Ammon's horn (tissue), 1 donor: Measurements from ENCODE around the gene RNH1.

Source experiments
- DNase-seq: peaks from one replicate; pipeline ENCODE4 v3.0.0-alpha.2; 2016; ENCODE audit warnings: low spot score

The RNH1 gene

DNA sequence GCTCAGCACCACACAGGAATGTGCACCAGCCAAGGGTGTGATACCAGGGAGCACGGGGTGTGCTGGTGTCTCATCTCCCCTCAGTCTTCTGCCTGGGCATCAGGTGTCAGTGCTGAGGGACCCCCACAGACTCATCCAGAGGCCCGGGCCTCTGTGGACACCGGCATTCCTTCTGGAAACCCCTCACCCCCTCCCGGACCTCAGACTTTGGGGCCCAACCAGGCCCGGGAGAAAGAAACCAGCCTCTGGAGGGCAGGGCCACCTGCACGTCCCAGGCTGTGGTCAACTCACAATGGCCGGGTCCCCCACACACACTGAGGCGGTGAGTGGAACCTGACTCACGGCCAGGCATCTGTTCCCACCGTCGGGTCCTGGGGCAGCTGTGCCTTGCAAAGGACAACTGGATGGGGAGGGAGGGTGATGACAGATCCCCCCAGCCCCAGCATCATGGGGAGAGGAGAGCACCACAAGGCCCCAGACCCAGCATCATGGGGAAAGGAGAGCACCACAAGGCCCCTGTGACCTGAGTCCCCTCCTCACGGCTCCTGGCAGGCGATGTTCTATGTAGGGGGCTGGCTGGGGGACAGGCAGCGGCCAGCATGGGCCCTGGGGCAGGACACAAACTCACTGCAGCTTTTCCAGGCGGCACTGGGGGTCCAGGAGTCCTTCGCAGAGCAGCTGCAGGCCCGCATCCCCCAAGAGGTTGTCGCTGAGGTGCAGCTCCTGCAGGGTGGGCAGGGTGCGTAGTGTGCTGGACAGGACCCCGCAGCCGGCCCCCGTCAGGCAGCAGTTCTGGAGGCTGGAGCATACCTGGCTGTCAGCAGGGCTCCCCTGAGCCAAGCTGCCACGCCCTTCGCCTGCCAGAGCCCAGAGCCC lies 7.6 kb downstream of the RNH1 start:
- peak; percentile 1 for DNase-seq

GRCh38 chr11:498297-499181 lies 8.5 kb downstream of the RNH1 start:
- DNase-seq, result peak; percentile 2

DNA sequence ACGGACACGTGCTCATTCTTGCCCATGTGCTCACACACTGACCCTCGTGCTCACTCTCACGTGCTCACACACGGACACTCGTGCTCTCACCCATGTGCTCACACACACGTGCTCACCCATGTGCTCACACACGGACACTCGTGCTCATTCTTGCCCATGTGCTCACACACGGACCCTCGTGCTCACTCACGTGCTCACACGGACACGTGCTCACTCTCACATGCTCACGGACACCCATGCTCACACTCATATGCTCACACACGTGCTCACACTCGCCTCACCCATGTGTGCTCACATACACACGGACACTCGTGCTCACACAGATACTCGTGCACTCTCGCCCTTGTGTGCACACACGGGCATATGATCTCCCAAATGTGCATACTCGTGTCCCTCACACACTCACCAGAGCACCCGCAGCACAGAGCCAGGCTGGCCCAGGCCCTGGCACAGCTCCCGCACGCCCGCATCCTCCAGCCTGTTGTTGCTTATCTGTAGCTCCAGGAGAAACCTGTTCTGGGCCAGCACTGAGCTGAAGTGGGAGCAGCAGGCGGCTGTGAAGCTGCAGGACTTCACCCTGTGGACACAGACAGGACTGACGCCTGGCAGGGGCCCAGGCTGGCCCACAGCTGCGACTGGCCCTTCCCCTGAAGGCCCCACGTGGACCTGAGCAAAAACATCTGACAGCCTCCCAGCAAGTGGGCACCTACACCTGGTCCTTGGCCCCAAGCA lies 9.3 kb downstream of the RNH1 start:
- peak; percentile 4 for DNase-seq

GRCh38 chr11:496834-497564 lies 10.0 kb downstream of the RNH1 start:
- no peak for DNase-seq

DNA sequence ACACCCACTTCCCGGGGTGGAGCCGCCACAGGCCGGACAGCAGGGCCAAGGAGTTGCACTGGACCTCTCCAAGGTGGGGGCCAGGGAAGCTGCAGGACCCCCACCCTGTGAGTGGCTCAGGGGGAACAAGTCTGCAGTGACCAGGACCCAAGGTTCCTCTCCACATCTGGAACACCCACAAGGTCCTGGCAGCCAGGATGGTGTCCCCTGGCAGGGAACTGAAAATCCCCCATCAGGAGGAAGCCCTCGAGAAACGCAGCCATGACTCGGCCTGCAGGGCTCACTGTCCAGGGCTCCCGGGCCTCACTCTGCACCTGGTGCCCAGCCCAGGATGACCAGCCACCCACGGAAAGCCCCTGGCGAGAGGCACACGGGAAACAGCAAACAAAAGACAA lies 11.5 kb downstream of the RNH1 start:
- no peak for DNase-seq

DNA sequence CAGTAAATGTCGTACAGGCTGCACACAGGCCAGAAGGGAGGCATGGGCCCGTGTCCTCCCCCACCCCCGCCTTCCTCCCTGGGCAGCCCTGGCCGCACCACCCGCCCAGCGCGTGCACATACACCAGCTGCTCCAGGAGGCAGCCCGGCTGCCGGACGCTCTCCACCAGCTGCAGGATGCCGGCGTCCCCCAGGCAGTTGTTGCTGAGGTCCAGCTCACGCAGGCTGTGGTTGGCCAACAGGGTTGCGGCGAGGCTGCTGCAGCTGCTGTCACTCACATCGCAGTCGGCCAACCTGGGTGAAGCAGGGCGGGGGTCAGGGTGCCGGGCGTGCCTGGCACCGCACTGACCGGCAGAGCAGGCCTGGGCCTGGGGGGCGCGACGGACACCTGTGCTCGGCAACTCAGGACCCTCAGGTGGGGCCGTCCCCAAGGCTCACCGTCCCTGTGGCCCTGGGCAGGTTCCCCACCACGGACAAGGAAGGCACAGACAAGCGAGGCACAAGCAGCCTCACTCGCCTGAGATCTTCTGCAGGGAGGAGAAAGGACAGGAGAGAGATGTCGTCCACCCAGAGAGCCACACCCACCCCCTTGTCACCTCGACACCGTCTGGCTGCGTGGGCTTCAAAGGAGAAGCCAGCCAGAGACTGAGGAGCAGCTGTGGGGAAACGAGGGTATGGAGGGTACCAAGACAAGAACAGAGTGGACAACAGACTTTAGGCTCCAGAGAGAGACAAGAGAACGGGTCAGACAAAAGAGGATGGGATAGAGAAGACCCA lies 12.1 kb downstream of the RNH1 start:
- DNase-seq, result peak; percentile 94

DNA sequence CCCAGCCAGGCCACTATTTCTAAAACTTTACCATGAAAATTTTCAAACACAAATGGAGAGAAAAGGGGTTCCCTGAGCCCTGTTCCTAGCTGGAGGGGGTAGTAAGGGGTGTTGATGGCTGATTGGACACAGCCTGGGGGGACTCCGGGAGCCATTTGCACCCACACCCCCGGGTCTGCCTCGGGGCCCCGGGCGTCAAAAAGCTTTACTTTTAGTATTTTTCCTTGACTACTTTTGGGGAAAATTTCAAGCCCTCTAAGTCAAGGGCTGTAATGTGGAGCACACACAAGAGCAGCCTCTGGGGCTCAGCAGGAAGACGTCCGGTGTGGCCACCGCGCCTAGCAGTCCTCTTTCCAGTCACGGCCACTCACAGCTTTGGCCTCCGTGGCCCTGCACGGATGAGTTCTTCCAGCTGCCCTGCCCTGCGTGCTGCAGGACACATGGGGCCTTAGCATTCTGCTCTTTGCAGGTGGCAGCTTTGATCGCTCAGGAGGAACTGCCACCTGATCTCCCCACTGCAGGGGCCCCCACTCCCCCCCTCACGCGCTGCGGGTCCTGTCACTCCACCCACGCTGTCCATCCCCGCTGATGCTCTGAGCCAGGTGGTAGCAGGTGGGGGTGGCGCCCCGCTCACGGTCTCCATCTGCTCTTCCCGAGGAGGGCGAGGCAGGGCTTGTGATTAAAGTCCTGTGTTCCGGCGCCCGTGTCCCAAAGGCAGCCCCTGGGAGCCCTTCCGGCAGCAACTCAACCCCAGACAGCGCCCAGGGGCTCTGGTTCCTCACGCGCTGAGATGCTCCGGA lies 14.4 kb downstream of the RNH1 start:
- no peak for DNase-seq

GRCh38 chr11:491358-491757 lies 15.7 kb downstream of the RNH1 start:
- DNase-seq, result no peak

DNA sequence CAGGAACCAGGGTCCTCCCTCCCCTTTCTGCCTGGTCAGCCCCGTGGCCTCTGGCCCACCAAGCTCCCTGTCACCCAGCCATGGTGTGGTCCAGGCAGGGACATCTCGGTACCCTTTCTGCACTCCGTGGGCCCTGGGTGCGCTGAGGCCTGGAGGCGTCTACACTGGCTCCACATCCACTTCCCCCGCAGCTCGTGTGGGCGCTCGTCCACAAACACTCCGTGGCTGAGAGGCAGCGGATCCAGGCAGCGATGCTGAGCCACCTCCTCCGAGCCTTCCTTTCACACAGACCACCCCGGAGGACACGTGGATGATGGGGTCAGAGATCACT lies 16.1 kb downstream of the RNH1 start:
- DNase-seq, result no peak

DNA sequence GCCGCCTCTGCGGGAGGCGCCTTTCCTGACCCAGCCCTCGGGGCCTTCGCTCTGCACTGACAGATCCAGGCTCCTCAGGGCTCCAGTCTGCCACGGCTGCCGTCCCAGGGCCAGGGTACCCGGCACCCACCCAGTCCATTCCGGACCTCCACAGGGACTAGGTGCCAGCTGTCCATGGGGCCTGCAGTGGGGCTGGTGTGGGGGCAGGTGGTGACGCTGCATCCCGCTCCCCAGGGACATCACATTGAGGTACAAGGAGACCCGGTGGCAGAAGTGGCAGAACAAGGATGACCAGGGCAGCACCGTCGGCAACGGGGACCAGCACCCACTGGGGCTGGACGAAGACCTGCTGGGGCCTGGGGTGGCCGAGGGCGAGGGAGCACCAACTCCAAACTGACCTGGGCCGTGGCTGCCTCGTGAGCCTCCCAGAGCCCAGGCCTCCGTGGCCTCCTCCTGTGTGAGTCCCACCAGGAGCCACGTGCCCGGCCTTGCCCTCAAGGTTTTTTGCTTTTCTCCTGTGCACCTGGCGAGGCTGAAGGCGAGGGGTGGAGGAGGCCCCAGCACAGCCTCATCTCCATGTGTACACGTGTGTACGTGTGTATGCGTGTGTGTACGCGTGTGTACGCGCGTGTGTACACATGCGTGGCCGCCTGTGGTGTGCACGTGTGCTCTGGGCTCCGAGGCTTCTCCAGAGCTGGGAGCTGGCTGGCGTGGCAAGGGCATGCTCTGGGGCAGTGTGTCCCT lies 16.7 kb downstream of the RNH1 start:
- DNase-seq, result no peak

- DNase-seq, result no peak
Observed at GRCh38 chr11:489610-490185, 17.3 kb downstream of the RNH1 start.

DNA sequence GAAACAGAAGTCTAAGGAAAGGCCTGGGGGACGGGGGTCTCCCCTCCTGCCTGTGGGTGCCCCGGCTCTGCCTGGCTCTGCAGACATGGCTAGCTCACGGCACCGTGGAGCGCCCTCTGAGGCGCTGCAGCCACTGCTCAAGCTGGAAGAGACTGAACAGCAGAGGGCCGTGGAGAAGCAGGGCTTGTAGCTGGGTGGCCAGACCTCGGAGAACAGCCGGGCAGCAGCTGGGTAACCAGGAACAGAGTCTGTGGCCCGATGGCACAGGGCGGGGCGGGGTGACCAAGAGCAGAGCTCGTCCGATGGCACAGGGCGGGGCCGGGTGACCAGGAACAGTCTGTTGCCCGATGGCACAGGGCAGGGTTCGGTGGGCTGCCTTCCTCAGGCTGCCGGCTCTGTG lies 18.1 kb downstream of the RNH1 start:
- DNase-seq, result no peak

- no peak for DNase-seq
Observed at GRCh38 chr11:488579-488978, 18.5 kb downstream of the RNH1 start.

DNA sequence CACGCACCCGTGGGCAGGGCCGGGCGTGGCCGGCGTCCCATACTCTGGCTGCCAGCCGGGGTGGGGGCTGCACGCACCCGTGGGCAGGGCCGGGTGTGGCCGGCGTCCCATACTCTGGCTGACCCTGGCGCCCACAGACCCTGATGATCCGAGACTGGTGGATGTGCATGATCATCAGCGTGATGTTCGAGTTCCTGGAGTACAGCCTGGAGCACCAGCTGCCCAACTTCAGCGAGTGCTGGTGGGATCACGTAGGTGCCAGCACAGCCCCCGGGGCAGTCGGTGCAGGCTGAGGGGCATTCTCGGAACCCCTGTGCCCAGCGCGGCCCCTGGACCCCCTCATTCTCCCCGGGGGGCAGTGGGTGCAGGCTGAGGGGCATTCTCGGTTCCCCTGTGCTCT lies 19.0 kb downstream of the RNH1 start:
- no peak for DNase-seq

- DNase-seq, result no peak
Observed at GRCh38 chr11:487571-488021, 19.4 kb downstream of the RNH1 start.

DNA sequence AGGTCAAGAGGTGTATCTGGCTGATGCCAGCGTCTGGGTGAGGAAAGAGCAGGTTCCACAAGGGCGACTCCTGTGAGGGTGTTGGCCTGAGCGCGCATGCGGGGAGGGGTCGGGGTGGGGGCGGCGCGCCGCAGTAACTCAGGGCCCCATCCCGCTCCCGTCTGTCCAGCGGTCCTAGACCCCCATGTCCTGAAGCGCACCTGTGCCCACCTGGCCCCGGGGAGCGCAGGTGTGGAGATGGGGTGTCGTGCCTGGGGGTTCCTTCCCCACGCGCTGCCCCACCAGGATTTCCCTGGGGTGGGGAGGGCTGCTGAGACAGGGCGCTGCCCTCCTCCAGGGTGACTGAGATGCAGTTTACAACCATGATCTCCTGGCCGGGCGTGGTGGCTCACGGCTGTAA lies 20.9 kb downstream of the RNH1 start:
- DNase-seq, result no peak

DNA sequence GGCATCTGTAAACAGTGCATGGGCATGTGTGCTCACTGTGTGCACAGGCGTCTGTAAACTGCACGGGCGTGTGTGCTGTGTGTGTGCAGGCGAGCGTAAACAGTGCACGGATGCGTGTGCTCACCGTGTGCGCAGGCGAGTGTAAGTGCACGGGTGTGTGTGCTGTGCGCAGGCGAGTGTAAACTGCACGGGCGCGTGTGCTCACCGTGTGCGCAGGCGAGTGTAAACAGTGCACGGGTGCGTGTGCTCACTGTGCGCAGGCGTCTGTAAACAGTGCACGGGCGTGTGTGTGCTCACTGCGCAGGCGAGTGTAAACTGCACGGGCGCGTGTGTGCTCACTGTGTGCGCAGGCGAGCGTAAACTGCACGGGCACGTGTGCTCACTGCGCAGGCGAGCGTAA lies 22.4 kb downstream of the RNH1 start:
- DNase-seq, result no peak

DNA sequence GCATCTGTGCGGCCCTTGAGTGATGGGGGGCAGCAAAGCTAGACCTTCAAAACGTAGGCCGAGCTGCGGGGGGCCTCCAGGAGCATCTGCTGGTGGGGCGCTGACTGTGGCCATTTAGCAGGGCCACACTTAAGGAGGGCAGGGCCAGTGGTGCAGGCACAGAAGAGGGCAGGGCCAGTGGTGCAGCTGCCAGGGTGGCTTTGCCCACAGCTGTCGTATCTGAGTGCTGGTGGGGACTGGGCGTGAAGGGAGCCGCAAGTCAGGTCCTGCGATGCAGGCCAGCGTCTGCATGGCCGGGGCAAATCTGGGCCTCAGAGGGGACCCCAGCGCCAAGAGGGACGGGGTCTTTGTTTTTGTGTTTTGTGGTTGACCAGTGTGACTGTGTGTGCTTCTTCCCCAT lies 27.7 kb downstream of the RNH1 start:
- DNase-seq, result no peak
